SU-DHL-6 (cell line): ENCODE measurements around the gene LAMTOR5.

Experiments
- EZH2phosphoT487 ChIP-seq: fragments of 200-600 bp; sonication (generic), shearing (Covaris generic); conservative IDR thresholded peaks from 2 replicates; pipeline ENCODE4 v1.6.1; 2018; ENCODE audit warnings: mild to moderate bottlenecking, antibody characterized with exemption, low read length, moderate library complexity, mixed read lengths
- TF ChIP-seq, protein P1 (sequence below): fragments of 200-600 bp; sonication (generic); IDR thresholded peaks from one replicate; pipeline ENCODE4 v1.5.1; 2017; ENCODE audit warnings: antibody characterized with exemption, mild to moderate bottlenecking, low read length, moderate library complexity; ENCODE audit not compliant: insufficient read depth, poor library complexity, severe bottlenecking

DNA sequence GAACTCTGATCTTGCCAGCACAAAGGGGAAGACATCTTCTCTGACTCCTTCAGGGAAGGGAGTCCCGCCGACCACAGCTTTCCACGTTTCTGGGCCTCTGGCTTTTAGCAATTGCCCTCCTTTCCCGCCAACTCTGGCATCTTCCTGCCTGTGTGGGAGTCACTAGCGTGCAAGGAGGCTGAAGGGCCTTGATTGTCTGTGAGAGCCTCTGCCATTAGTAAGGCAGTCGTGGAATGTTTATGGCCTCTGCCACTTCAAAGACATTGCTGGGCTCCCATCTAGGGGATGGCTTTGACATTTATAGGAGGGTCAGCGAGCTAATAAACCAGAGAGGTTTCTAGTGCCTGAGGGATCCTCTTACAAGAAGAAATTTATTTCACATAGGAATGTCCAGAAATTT lies 29.1 kb upstream of the LAMTOR5 start:
- TF ChIP-seq, protein P1, sequence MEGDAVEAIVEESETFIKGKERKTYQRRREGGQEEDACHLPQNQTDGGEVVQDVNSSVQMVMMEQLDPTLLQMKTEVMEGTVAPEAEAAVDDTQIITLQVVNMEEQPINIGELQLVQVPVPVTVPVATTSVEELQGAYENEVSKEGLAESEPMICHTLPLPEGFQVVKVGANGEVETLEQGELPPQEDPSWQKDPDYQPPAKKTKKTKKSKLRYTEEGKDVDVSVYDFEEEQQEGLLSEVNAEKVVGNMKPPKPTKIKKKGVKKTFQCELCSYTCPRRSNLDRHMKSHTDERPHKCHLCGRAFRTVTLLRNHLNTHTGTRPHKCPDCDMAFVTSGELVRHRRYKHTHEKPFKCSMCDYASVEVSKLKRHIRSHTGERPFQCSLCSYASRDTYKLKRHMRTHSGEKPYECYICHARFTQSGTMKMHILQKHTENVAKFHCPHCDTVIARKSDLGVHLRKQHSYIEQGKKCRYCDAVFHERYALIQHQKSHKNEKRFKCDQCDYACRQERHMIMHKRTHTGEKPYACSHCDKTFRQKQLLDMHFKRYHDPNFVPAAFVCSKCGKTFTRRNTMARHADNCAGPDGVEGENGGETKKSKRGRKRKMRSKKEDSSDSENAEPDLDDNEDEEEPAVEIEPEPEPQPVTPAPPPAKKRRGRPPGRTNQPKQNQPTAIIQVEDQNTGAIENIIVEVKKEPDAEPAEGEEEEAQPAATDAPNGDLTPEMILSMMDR: no peak
- TF ChIP-seq EZH2phosphoT487: no peak
